Karpas-422 (cell line): ENCODE measurements around the gene EEF1A2. TPM values are rescaled to one million over a fixed set of nuclear protein-coding genes. Genes with fewer than 3 reads are reported as not detected.
A peak's percentile ranks its signal among the peaks of the same experiment; 100 is the strongest.

ENCODE experiments used
- DNase-seq: peaks from one replicate; pipeline ENCODE4 v3.0.0-alpha.2; 2015
- H2AFZ ChIP-seq: fragments of 200-600 bp; sonication (generic); 2 replicates; pipeline ENCODE4 v1.6.1; 2014; ENCODE audit warnings: antibody characterized with exemption, low read length, mixed read lengths
- H3K27ac ChIP-seq: fragments of 200-600 bp; sonication (generic); 2 replicates; pipeline ENCODE4 v1.5.1; 2014; ENCODE audit warnings: mild to moderate bottlenecking, low read length, moderate library complexity
- H3K27me3 ChIP-seq: fragments of 200-600 bp; sonication (generic); 2 replicates; pipeline ENCODE4 v1.6.1; 2014; ENCODE audit warnings: low read length, mixed read lengths
- H3K36me3 ChIP-seq: fragments of 200-600 bp; sonication (generic); 2 replicates; pipeline ENCODE4 v1.6.1; 2014; ENCODE audit warnings: low read length, mixed read lengths; ENCODE audit not compliant: insufficient read depth
- H3K4me1 ChIP-seq: fragments of 200-600 bp; sonication (generic); 2 replicates; pipeline ENCODE4 v1.6.1; 2014; ENCODE audit warnings: mild to moderate bottlenecking, low read length, mixed read lengths
- H3K4me2 ChIP-seq: fragments of 200-600 bp; sonication (generic); 2 replicates; pipeline ENCODE4 v1.6.1; 2014; ENCODE audit warnings: low read length, low read depth, mild to moderate bottlenecking; ENCODE audit not compliant: poor library complexity, severe bottlenecking
- H3K4me3 ChIP-seq: fragments of 200-600 bp; sonication (generic); 2 replicates; pipeline ENCODE4 v1.5.1; 2014; ENCODE audit warnings: mild to moderate bottlenecking, antibody characterized with exemption, low read length, mixed read lengths
- H3K79me2 ChIP-seq: fragments of 200-600 bp; sonication (generic); 2 replicates; pipeline ENCODE4 v1.6.1; 2014; ENCODE audit warnings: mild to moderate bottlenecking, low read length, mixed read lengths
- H3K9ac ChIP-seq: fragments of 200-600 bp; sonication (generic); 2 replicates; pipeline ENCODE4 v1.6.0; 2014; ENCODE audit warnings: low read length
- H3K9me2 ChIP-seq: fragments of 200-600 bp; sonication (generic), shearing (Covaris generic); replicated peaks from 2 replicates; pipeline ENCODE4 v1.6.0; 2014; ENCODE audit warnings: mild to moderate bottlenecking, low read length, moderate library complexity; ENCODE audit not compliant: insufficient read depth
- H3K9me3 ChIP-seq: fragments of 300-700, 200-600 bp; sonication (generic); 2 replicates; pipeline ENCODE4 v1.6.1; 2014; ENCODE audit warnings: low read length, mixed read lengths
- H4K20me1 ChIP-seq: fragments of 200-600 bp; sonication (generic); 2 replicates; pipeline ENCODE4 v1.6.1; 2014; ENCODE audit warnings: mild to moderate bottlenecking, antibody characterized with exemption, low read length, low read depth; ENCODE audit not compliant: insufficient read depth
- total RNA-seq: library from RNA; depleted of rRNA; stranded (reverse); fragments of >200 nt; shearing (Covaris generic); gene quantifications from 2 replicates; pipeline ENCODE4 v1.2.3, GENCODE V29; 2014; ENCODE audit warnings: low replicate concordance

Gene EEF1A2
- total RNA-seq, 1 experiment from 2014 or later: 0.71 TPM

GRCh38 chr20:63544241-63544957, 45.5 kb upstream of the EEF1A2 start:
- no peak overlapping the region for H3K27ac ChIP-seq
- H2AFZ ChIP-seq: no peak overlapping the region
- no peak overlapping the region for H3K4me2 ChIP-seq
- H3K36me3 ChIP-seq: no peaks in the 10 kb centered on the region
- no peaks in the 10 kb centered on the region for H3K27me3 ChIP-seq
- H3K4me3 ChIP-seq: no peak overlapping the region
- 0 out of 2 replicates have a peak, but pooled peaks cover 5% of the 10 kb centered on the region for H4K20me1 ChIP-seq
- peaks cover 41% of the 10 kb centered on the region for H3K4me1 ChIP-seq
- no peaks in the 10 kb centered on the region for H3K9me3 ChIP-seq
- DNase-seq: no peak
- H3K9ac ChIP-seq: no peak overlapping the region
- H3K79me2 ChIP-seq: no peaks in the 10 kb centered on the region
- no peaks in the 10 kb centered on the region for H3K9me2 ChIP-seq

GRCh38 chr20:63543733-63544132, 44.9 kb upstream of the EEF1A2 start:
- Histone ChIP-seq H3K4me1 (peaks cover 44% of the 10 kb centered on the region), H3K79me2 (no peaks in the 10 kb centered on the region), H2AFZ (no peak overlapping the region)

GRCh38 chr20:63543131-63543530, 44.2 kb upstream of the EEF1A2 start:
- no peaks in the 10 kb centered on the region for H3K79me2 ChIP-seq
- no peak overlapping the region for H2AFZ ChIP-seq
- H3K9me3 ChIP-seq: no peaks in the 10 kb centered on the region
- DNase-seq: no peak
- no peaks in the 10 kb centered on the region for H3K9me2 ChIP-seq
- H3K4me1 ChIP-seq: peaks cover 44% of the 10 kb centered on the region
- no peak overlapping the region for H3K27ac ChIP-seq
- no peak overlapping the region for H3K4me3 ChIP-seq
- H3K27me3 ChIP-seq: no peaks in the 10 kb centered on the region
- 0 out of 2 replicates have a peak, but pooled peaks cover 5% of the 10 kb centered on the region for H4K20me1 ChIP-seq
- no peaks in the 10 kb centered on the region for H3K36me3 ChIP-seq
- H3K4me2 ChIP-seq: no peak overlapping the region
- no peak overlapping the region for H3K9ac ChIP-seq

More at GRCh38 chr20:63543733-63544132, 44.9 kb upstream of the EEF1A2 start:
- Histone ChIP-seq H3K27me3 (no peaks in the 10 kb centered on the region), H3K4me2 (no peak overlapping the region), H4K20me1 (0 out of 2 replicates have a peak, but pooled peaks cover 5% of the 10 kb centered on the region), H3K9ac (no peak overlapping the region), H3K36me3 (no peaks in the 10 kb centered on the region), H3K4me3 (no peak overlapping the region), H3K9me3 (no peaks in the 10 kb centered on the region), H3K9me2 (no peaks in the 10 kb centered on the region), H3K27ac (no peak overlapping the region)
- no peak for DNase-seq

GRCh38 chr20:63542696-63543095, 43.8 kb upstream of the EEF1A2 start:
- Histone ChIP-seq H3K4me1 (peaks cover 42% of the 10 kb centered on the region), H4K20me1 (0 out of 2 replicates have a peak, but pooled peaks cover 5% of the 10 kb centered on the region), H3K9me3 (no peaks in the 10 kb centered on the region), H3K27ac (no peak overlapping the region), H3K9ac (no peak overlapping the region), H2AFZ (no peak overlapping the region), H3K9me2 (no peaks in the 10 kb centered on the region), H3K79me2 (no peaks in the 10 kb centered on the region), H3K27me3 (no peaks in the 10 kb centered on the region), H3K4me3 (no peak overlapping the region), H3K4me2 (no peak overlapping the region), H3K36me3 (no peaks in the 10 kb centered on the region)
- DNase-seq: no peak

- no peaks in the 10 kb centered on the region for H3K36me3 ChIP-seq
- no peaks in the 10 kb centered on the region for H3K79me2 ChIP-seq
- no peak for DNase-seq
- H3K4me3 ChIP-seq: no peak overlapping the region
- no peak overlapping the region for H3K9ac ChIP-seq
- peaks cover 47% of the 10 kb centered on the region for H3K4me1 ChIP-seq
- H3K4me2 ChIP-seq: no peak overlapping the region
- H2AFZ ChIP-seq: no peak overlapping the region
- no peaks in the 10 kb centered on the region for H3K9me2 ChIP-seq
- H3K27ac ChIP-seq: no peak overlapping the region
- H3K9me3 ChIP-seq: no peaks in the 10 kb centered on the region
- no peaks in the 10 kb centered on the region for H3K27me3 ChIP-seq
- 0 out of 2 replicates have a peak, but pooled peaks cover 5% of the 10 kb centered on the region for H4K20me1 ChIP-seq
Observed at GRCh38 chr20:63542031-63542559, 43.2 kb upstream of the EEF1A2 start.

- no peaks in the 10 kb centered on the region for H3K36me3 ChIP-seq
- H3K9me2 ChIP-seq: no peaks in the 10 kb centered on the region
- no peak overlapping the region for H3K4me3 ChIP-seq
- H3K9ac ChIP-seq: no peak overlapping the region
- H4K20me1 ChIP-seq: 0 out of 2 replicates have a peak, but pooled peaks cover 5% of the 10 kb centered on the region
- H3K9me3 ChIP-seq: no peaks in the 10 kb centered on the region
- peaks cover 47% of the 10 kb centered on the region for H3K4me1 ChIP-seq
- H3K27ac ChIP-seq: no peak overlapping the region
- no peak overlapping the region for H2AFZ ChIP-seq
- DNase-seq: no peak
- H3K79me2 ChIP-seq: no peaks in the 10 kb centered on the region
- H3K4me2 ChIP-seq: no peak overlapping the region
- no peaks in the 10 kb centered on the region for H3K27me3 ChIP-seq
Observed at GRCh38 chr20:63541371-63541770, 42.5 kb upstream of the EEF1A2 start.

GRCh38 chr20:63540417-63541186, 41.7 kb upstream of the EEF1A2 start:
- Histone ChIP-seq H3K27me3 (no peaks in the 10 kb centered on the region), H3K36me3 (no peaks in the 10 kb centered on the region), H3K9me3 (no peaks in the 10 kb centered on the region), H4K20me1 (0 out of 2 replicates have a peak, but pooled peaks cover 2% of the 10 kb centered on the region), H3K79me2 (no peaks in the 10 kb centered on the region), H3K27ac (no peak overlapping the region), H3K4me2 (no peak overlapping the region), H2AFZ (no peak overlapping the region), H3K4me1 (peaks cover 39% of the 10 kb centered on the region), H3K4me3 (no peak overlapping the region), H3K9me2 (no peaks in the 10 kb centered on the region), H3K9ac (no peak overlapping the region)
- DNase-seq: peak; percentile 61
